ENCODE data around the gene BCAS1.

DNA sequence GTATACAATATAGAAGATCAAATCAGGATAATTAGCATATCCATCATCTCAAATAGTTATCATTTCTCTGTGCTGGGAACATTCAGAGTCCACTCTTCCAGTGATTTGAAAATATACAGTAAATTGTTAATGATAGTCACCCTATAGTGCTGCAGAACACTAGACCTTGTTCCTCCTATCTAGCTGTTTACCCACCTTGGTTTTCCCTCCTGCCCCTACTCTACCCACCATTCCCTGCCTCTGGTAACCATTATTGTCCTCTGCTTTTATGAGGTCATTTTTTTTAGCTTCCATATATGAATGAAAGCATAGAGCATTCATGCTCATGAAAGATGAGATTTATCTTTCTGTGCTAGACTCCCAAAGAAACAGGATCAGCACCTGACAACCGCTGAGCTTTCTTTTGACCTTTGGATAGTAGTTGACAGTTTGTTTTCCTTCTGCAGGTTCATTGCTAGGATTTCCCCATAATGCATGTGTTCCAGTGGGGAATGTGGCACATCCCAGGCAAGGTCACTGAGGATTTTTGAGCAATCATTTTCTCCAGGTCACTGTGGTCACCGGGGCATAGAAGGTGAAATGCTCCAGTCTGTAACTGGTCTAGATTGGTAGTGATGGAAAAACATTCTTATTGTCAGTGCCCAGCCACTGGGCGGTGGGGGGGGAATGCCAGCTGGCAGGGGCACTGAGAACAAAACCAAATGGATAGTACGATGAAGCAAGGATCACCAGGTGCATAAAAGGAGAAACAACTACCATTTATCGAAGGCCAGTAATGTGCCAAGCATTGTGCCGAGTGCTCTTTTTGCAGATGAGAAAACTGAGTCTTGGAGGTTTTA, 33.6 kb upstream of the BCAS1 start:
- TF ChIP-seq POLR2A (IDR thresholded peaks at IDR 0.05; ENCODE audit: low read depth, low read length): no peak
- TF ChIP-seq TAF1 (IDR thresholded peaks at IDR 0.05; ENCODE audit: borderline replicate concordance, low read depth, low read length): no peak
- TF ChIP-seq POLR2AphosphoS5 (IDR thresholded peaks at IDR 0.05; ENCODE audit: low read depth, low read length): no peak

Data from GM12892 (cell line).